ENCODE data around the gene ZBTB16.

The ZBTB16 gene

GRCh38 chr11:114164546-114164945, 105.0 kb downstream of the ZBTB16 start:
- no peak overlapping the region for H2BK120ac ChIP-seq (ENCODE audit: low read depth, low read length)
- H3K4ac ChIP-seq (ENCODE audit: low read length), result no peak overlapping the region
- no peak overlapping the region for H3K23ac ChIP-seq (ENCODE audit: low read depth, low read length, poor library complexity)
- H3K79me1 ChIP-seq (ENCODE audit: low read depth, low read length), result peaks cover 11% of the 10 kb centered on the region
- no peak for DNase-seq (ENCODE audit: low spot score)
- peak overlapping the region; percentile 50 for H3K18ac ChIP-seq (ENCODE audit: low read length)
- no peak overlapping the region for H4K91ac ChIP-seq (ENCODE audit: low read depth, low read length, poor library complexity)
- H2AFZ ChIP-seq (ENCODE audit: low read length), result no peak overlapping the region
- no peak overlapping the region for H3K4me3 ChIP-seq (ENCODE audit: low read length in 2 of 2)
- no peak overlapping the region for H2BK12ac ChIP-seq (ENCODE audit: low read length)
- H3K9me3 ChIP-seq (replicated peaks in 1 of 2; ENCODE audit: control insufficient read depth in 2 of 2, insufficient read depth in 1 of 2, low read depth in 1 of 2, low read length in 2 of 2), result no peaks in the 10 kb centered on the region
- H3K14ac ChIP-seq (ENCODE audit: low read length), result no peak overlapping the region
- peaks cover 0 to 2% of the 10 kb centered on the region in 2 donors for H3K36me3 ChIP-seq (replicated peaks in 1 of 2; ENCODE audit: control insufficient read depth in 2 of 2, insufficient read depth in 2 of 2, low read length in 2 of 2)
- no peak overlapping the region for H3K4me2 ChIP-seq (ENCODE audit: insufficient read depth, low read length, poor library complexity, severe bottlenecking)
- no CpG with 5 or more reads among the region's 9 CpGs for WGBS, 2 donors (ENCODE audit: extremely low coverage in 2 of 2, insufficient read length in 2 of 2, insufficient replicate concordance in 1 of 2)
- no peak overlapping the region for H2BK15ac ChIP-seq (ENCODE audit: low read length)
- peaks cover 48 to 64% of the 10 kb centered on the region in 2 donors for H3K4me1 ChIP-seq (ENCODE audit: control insufficient read depth in 2 of 2, insufficient read depth in 1 of 2, low read depth in 1 of 2, low read length in 2 of 2)
- no peak overlapping the region for H2BK5ac ChIP-seq (ENCODE audit: low read length)
- no peak overlapping the region for H3K27ac ChIP-seq (replicated peaks; ENCODE audit: low read length)
- H3K9ac ChIP-seq (ENCODE audit: low read depth, low read length, poor library complexity), result no peak overlapping the region
- H2AK5ac ChIP-seq (ENCODE audit: low read depth, low read length), result no peak overlapping the region
- no peak overlapping the region for H4K8ac ChIP-seq (ENCODE audit: low read depth, low read length)
- H3K27me3 ChIP-seq (ENCODE audit: control insufficient read depth in 3 of 3, insufficient read depth in 3 of 3, low read depth in 1 of 3, low read length in 3 of 3), result no peaks in the 10 kb centered on the region

GRCh38 chr11:114165326-114166230, 106.1 kb downstream of the ZBTB16 start:
- H3K4me1 ChIP-seq (ENCODE audit: control insufficient read depth in 2 of 2, insufficient read depth in 1 of 2, low read depth in 1 of 2, low read length in 2 of 2), result peaks cover 49 to 65% of the 10 kb centered on the region in 2 donors
- H2BK120ac ChIP-seq (ENCODE audit: low read depth, low read length), result no peak overlapping the region
- no peak overlapping the region for H3K4me3 ChIP-seq (ENCODE audit: low read length in 2 of 2)
- H2BK15ac ChIP-seq (ENCODE audit: low read length), result no peak overlapping the region
- peak overlapping the region; percentile 16 for H2BK5ac ChIP-seq (ENCODE audit: low read length)
- DNase-seq (ENCODE audit: low spot score), result no peak
- peaks cover 0 to 3% of the 10 kb centered on the region in 2 donors for H3K36me3 ChIP-seq (replicated peaks in 1 of 2; ENCODE audit: control insufficient read depth in 2 of 2, insufficient read depth in 2 of 2, low read length in 2 of 2)
- no CpG with 5 or more reads among the region's 7 CpGs for WGBS, 2 donors (ENCODE audit: extremely low coverage in 2 of 2, insufficient read length in 2 of 2, insufficient replicate concordance in 1 of 2)
- H3K9me3 ChIP-seq (replicated peaks in 1 of 2; ENCODE audit: control insufficient read depth in 2 of 2, insufficient read depth in 1 of 2, low read depth in 1 of 2, low read length in 2 of 2), result no peaks in the 10 kb centered on the region
- H3K79me1 ChIP-seq (ENCODE audit: low read depth, low read length), result peaks cover 8% of the 10 kb centered on the region
- H3K27ac ChIP-seq (replicated peaks; ENCODE audit: low read length), result no peak overlapping the region
- no peaks in the 10 kb centered on the region for H3K27me3 ChIP-seq (ENCODE audit: control insufficient read depth in 3 of 3, insufficient read depth in 3 of 3, low read depth in 1 of 3, low read length in 3 of 3)
- H3K4me2 ChIP-seq (ENCODE audit: insufficient read depth, low read length, poor library complexity, severe bottlenecking), result no peak overlapping the region
- H3K4ac ChIP-seq (ENCODE audit: low read length), result no peak overlapping the region
- no peak overlapping the region for H3K23ac ChIP-seq (ENCODE audit: low read depth, low read length, poor library complexity)
- H2AFZ ChIP-seq (ENCODE audit: low read length), result no peak overlapping the region
- no peak overlapping the region for H4K8ac ChIP-seq (ENCODE audit: low read depth, low read length)
- H3K18ac ChIP-seq (ENCODE audit: low read length), result peak overlapping the region; percentile 57
- no peak overlapping the region for H3K14ac ChIP-seq (ENCODE audit: low read length)
- no peak overlapping the region for H3K9ac ChIP-seq (ENCODE audit: low read depth, low read length, poor library complexity)
- peak overlapping the region; percentile 24 for H2AK5ac ChIP-seq (ENCODE audit: low read depth, low read length)
- no peak overlapping the region for H2BK12ac ChIP-seq (ENCODE audit: low read length)
- no peak overlapping the region for H4K91ac ChIP-seq (ENCODE audit: low read depth, low read length, poor library complexity)

DNA sequence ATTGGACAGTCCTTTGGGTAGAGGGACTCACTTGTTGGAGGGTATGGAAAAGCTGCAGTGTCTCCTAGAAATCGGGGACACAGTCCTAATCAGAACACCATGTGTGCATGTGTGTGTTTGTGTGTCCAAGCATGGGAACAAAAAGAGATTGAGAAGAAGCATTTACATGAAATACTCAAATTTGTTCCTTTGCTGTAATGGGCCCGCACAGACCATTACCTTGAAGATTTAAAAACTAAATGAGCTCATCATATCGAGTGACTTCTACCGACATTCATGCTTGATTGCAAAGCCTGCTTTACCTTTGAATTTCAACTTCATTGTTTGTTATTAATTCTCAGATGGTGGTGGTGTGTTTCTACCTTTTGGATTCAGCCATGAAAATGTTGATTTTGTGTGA, 106.9 kb downstream of the ZBTB16 start:
- Histone ChIP-seq H2BK12ac (ENCODE audit: low read length) (no peak overlapping the region), H2BK15ac (ENCODE audit: low read length) (no peak overlapping the region), H3K4me2 (ENCODE audit: insufficient read depth, low read length, poor library complexity, severe bottlenecking) (no peak overlapping the region), H3K18ac (ENCODE audit: low read length) (no peak overlapping the region), H4K91ac (ENCODE audit: low read depth, low read length, poor library complexity) (no peak overlapping the region), H2AFZ (ENCODE audit: low read length) (no peak overlapping the region), H3K9me3 (replicated peaks in 1 of 2; ENCODE audit: control insufficient read depth in 2 of 2, insufficient read depth in 1 of 2, low read depth in 1 of 2, low read length in 2 of 2) (no peaks in the 10 kb centered on the region), H4K8ac (ENCODE audit: low read depth, low read length) (no peak overlapping the region), H3K9ac (ENCODE audit: low read depth, low read length, poor library complexity) (peak overlapping the region; percentile 22), H3K36me3 (replicated peaks in 1 of 2; ENCODE audit: control insufficient read depth in 2 of 2, insufficient read depth in 2 of 2, low read length in 2 of 2) (peaks cover 0 to 3% of the 10 kb centered on the region in 2 donors), H3K23ac (ENCODE audit: low read depth, low read length, poor library complexity) (no peak overlapping the region), H3K14ac (ENCODE audit: low read length) (no peak overlapping the region), H2AK5ac (ENCODE audit: low read depth, low read length) (no peak overlapping the region), H2BK5ac (ENCODE audit: low read length) (no peak overlapping the region), H3K4ac (ENCODE audit: low read length) (no peak overlapping the region), H3K27me3 (ENCODE audit: control insufficient read depth in 3 of 3, insufficient read depth in 3 of 3, low read depth in 1 of 3, low read length in 3 of 3) (no peaks in the 10 kb centered on the region), H2BK120ac (ENCODE audit: low read depth, low read length) (no peak overlapping the region), H3K79me1 (ENCODE audit: low read depth, low read length) (peaks cover 10% of the 10 kb centered on the region), H3K27ac (replicated peaks; ENCODE audit: low read length) (peak overlapping the region; percentile 25), H3K4me1 (ENCODE audit: control insufficient read depth in 2 of 2, insufficient read depth in 1 of 2, low read depth in 1 of 2, low read length in 2 of 2) (peaks cover 52 to 73% of the 10 kb centered on the region in 2 donors), H3K4me3 (ENCODE audit: low read length in 2 of 2) (no peak overlapping the region)
- no CpG with 5 or more reads among the region's 4 CpGs for WGBS, 2 donors (ENCODE audit: extremely low coverage in 2 of 2, insufficient read length in 2 of 2, insufficient replicate concordance in 1 of 2)
- no peak for DNase-seq (ENCODE audit: low spot score)

- H3K14ac ChIP-seq (ENCODE audit: low read length), result no peak overlapping the region
- no CpG with 5 or more reads among the region's 3 CpGs for WGBS, 2 donors (ENCODE audit: extremely low coverage in 2 of 2, insufficient read length in 2 of 2, insufficient replicate concordance in 1 of 2)
- no peak overlapping the region for H2AFZ ChIP-seq (ENCODE audit: low read length)
- H2BK12ac ChIP-seq (ENCODE audit: low read length), result no peak overlapping the region
- peaks cover 0 to 3% of the 10 kb centered on the region in 2 donors for H3K36me3 ChIP-seq (replicated peaks in 1 of 2; ENCODE audit: control insufficient read depth in 2 of 2, insufficient read depth in 2 of 2, low read length in 2 of 2)
- H3K79me1 ChIP-seq (ENCODE audit: low read depth, low read length), result peaks cover 10% of the 10 kb centered on the region
- no peak overlapping the region for H2AK5ac ChIP-seq (ENCODE audit: low read depth, low read length)
- no peak overlapping the region for H3K4ac ChIP-seq (ENCODE audit: low read length)
- H3K23ac ChIP-seq (ENCODE audit: low read depth, low read length, poor library complexity), result no peak overlapping the region
- H3K4me1 ChIP-seq (ENCODE audit: control insufficient read depth in 2 of 2, insufficient read depth in 1 of 2, low read depth in 1 of 2, low read length in 2 of 2), result peaks cover 57 to 77% of the 10 kb centered on the region in 2 donors
- H3K18ac ChIP-seq (ENCODE audit: low read length), result no peak overlapping the region
- H4K8ac ChIP-seq (ENCODE audit: low read depth, low read length), result no peak overlapping the region
- H3K27ac ChIP-seq (replicated peaks; ENCODE audit: low read length), result no peak overlapping the region
- no peak overlapping the region for H3K4me3 ChIP-seq (ENCODE audit: low read length in 2 of 2)
- no peak overlapping the region for H3K9ac ChIP-seq (ENCODE audit: low read depth, low read length, poor library complexity)
- no peaks in the 10 kb centered on the region for H3K27me3 ChIP-seq (ENCODE audit: control insufficient read depth in 3 of 3, insufficient read depth in 3 of 3, low read depth in 1 of 3, low read length in 3 of 3)
- no peak overlapping the region for H3K4me2 ChIP-seq (ENCODE audit: insufficient read depth, low read length, poor library complexity, severe bottlenecking)
- no peak overlapping the region for H2BK15ac ChIP-seq (ENCODE audit: low read length)
- no peak overlapping the region for H2BK5ac ChIP-seq (ENCODE audit: low read length)
- DNase-seq (ENCODE audit: low spot score), result no peak
- H4K91ac ChIP-seq (ENCODE audit: low read depth, low read length, poor library complexity), result no peak overlapping the region
- no peaks in the 10 kb centered on the region for H3K9me3 ChIP-seq (replicated peaks in 1 of 2; ENCODE audit: control insufficient read depth in 2 of 2, insufficient read depth in 1 of 2, low read depth in 1 of 2, low read length in 2 of 2)
- H2BK120ac ChIP-seq (ENCODE audit: low read depth, low read length), result no peak overlapping the region
Measured at GRCh38 chr11:114166897-114167323, 107.4 kb downstream of the ZBTB16 start.

Data from neuronal stem cell (in vitro differentiated cells).